HG03039 (cell line): ENCODE results near the gene LY6G6F.
A peak's percentile ranks its signal among the peaks of the same experiment; 100 is the strongest.

Source experiments
- ATAC-seq: cut with Tn5 transposase; IDR thresholded peaks from one replicate; pipeline ENCODE4 v1.9.1; 2021; ENCODE audit warnings: mild to moderate bottlenecking, moderate library complexity; ENCODE audit not compliant: unreplicated experiment

LY6G6F gene

GRCh38 chr6:31722173-31722572 lies 15.5 kb downstream of the LY6G6F start:
- no peak for ATAC-seq

- ATAC-seq = no peak
Observed at GRCh38 chr6:31723245-31723979, 16.7 kb downstream of the LY6G6F start, which contains the start of gene MPIG6B. TSS of gene MPIG6B (plus strand) at chr6:31723373. CDS start at chr6:31723384, 11 bp downstream.

- ATAC-seq = no peak
Observed at GRCh38 chr6:31723980-31724691, 17.5 kb downstream of the LY6G6F start.

GRCh38 chr6:31725502-31726350 lies 19.1 kb downstream of the LY6G6F start:
- ATAC-seq = no peak

GRCh38 chr6:31727034-31727716 lies 20.5 kb downstream of the LY6G6F start:
- ATAC-seq = no peak

GRCh38 chr6:31727717-31728671 lies 21.3 kb downstream of the LY6G6F start:
- no peak for ATAC-seq

GRCh38 chr6:31728767-31729514 lies 22.3 kb downstream of the LY6G6F start, which contains the start of gene DDAH2:
TSS of gene DDAH2 (minus strand) at chr6:31729299. CDS start at chr6:31729161, 138 bp downstream.
- ATAC-seq = no peak

- peak; percentile 52 for ATAC-seq
Observed at GRCh38 chr6:31729515-31729978, 22.9 kb downstream of the LY6G6F start.

- peak; percentile 27 for ATAC-seq
Observed at GRCh38 chr6:31729979-31730630, 23.4 kb downstream of the LY6G6F start.

- ATAC-seq = no peak
Observed at GRCh38 chr6:31730631-31731086, 24.0 kb downstream of the LY6G6F start.

- no peak for ATAC-seq
Observed at GRCh38 chr6:31732029-31732428, 25.4 kb downstream of the LY6G6F start.

GRCh38 chr6:31733734-31734133 lies 27.1 kb downstream of the LY6G6F start:
- ATAC-seq = no peak

- ATAC-seq = no peak
Observed at GRCh38 chr6:31734247-31734820, 27.7 kb downstream of the LY6G6F start.

GRCh38 chr6:31734821-31735406 lies 28.2 kb downstream of the LY6G6F start:
- no peak for ATAC-seq

- ATAC-seq = no peak
Observed at GRCh38 chr6:31736021-31736767, 29.5 kb downstream of the LY6G6F start, which contains the start of gene CLIC1. TSS of gene CLIC1 (minus strand) at chr6:31736530. CDS start at chr6:31736300, 230 bp downstream.

- no peak for ATAC-seq
Observed at GRCh38 chr6:31736768-31737314, 30.2 kb downstream of the LY6G6F start.
